K562 (cell line): ENCODE results near the gene EFCAB8. TPM values are rescaled to one million over a fixed set of nuclear protein-coding genes. Genes with fewer than 3 reads are reported as not detected.

Source experiments
- ATAC-seq: fragments of 200-7000 bp; cut with Tn5 transposase; 3 replicates; pipeline ENCODE4 v1.9.1; 2020; ENCODE audit warnings: moderate library complexity
- BruUV-seq: library from RNA; stranded (reverse); fragments of 400-500 nt; replicated peaks from 2 replicates; lab custom pipeline; 2021; lab: Mats Ljungman, UMichigan
- CTCF ChIA-PET: fragments of 300-600 bp; formaldehyde crosslinking; extraction: SDS; loops from one replicate; lab custom pipeline; 2021; ENCODE audit warnings: low intra/inter-chr PET ratio; lab: Yijun Ruan, JAX
- POLR2A ChIA-PET: fragments of 300-600, 350-650 bp; sonication (Branson Sonifier 250); formaldehyde crosslinking; extraction: SDS; loops from one replicate; lab custom pipeline; 2021; ENCODE audit warnings: antibody characterized with exemption, inconsistent platforms; lab: Yijun Ruan, JAX
- DNase-seq, 4 experiments: peaks; one replicate each; pipeline versions ENCODE4 v3.0.0 to v3.0.0-alpha.2; 2011 to 2018; ENCODE audit warnings: low spot score in 3 of 4, mixed read lengths in 3 of 4; ENCODE audit errors: extremely low read depth in 1 of 4
- FAIRE-seq: peaks from 2 replicates; lab custom pipeline; 2011; peaks lifted over from hg19 to GRCh38; lab: Jason Lieb, UNC
- H2AFZ ChIP-seq: 2 replicates; pipeline ENCODE4 v1.6.0; 2011; ENCODE audit warnings: low read depth, low read length, control low read depth, inconsistent platforms
- H3K27ac ChIP-seq: fragments of 200-600 bp; 3 replicates; pipeline ENCODE4 v1.8.0; 2011; ENCODE audit warnings: low read depth, mild to moderate bottlenecking, control low read depth, inconsistent platforms, low read length, moderate library complexity, mixed read lengths; ENCODE audit errors: extremely low read depth
- H3K27me3 ChIP-seq, 2 experiments: fragments of 300-600 bp in 1 of 2; 2 replicates in 1 of 2; 3 replicates in 1 of 2; pipeline versions ENCODE4 v1.6.0 to v1.8.0; 2011; ENCODE audit warnings: inconsistent platforms in 2 of 2, low read length in 2 of 2, mild to moderate bottlenecking in 1 of 2, mixed read lengths in 1 of 2, moderate library complexity in 1 of 2; ENCODE audit not compliant: control insufficient read depth in 2 of 2, insufficient read depth in 2 of 2
- H3K36me3 ChIP-seq: fragments of 300-600 bp; 3 replicates; pipeline ENCODE4 v1.8.0; 2011; ENCODE audit warnings: mild to moderate bottlenecking, low read length, inconsistent platforms; ENCODE audit not compliant: control insufficient read depth, insufficient read depth
- H3K4me1 ChIP-seq, 2 experiments: fragments of 200-600 bp in 1 of 2; replicated peaks in 1 of 2; 2 replicates in 1 of 2; 3 replicates in 1 of 2; pipeline versions ENCODE4 v1.5.1 to v1.8.0; 2011; ENCODE audit warnings: inconsistent platforms in 2 of 2, low read length in 2 of 2, mild to moderate bottlenecking in 1 of 2, mixed read lengths in 1 of 2, moderate library complexity in 1 of 2; ENCODE audit not compliant: control insufficient read depth in 2 of 2, insufficient read depth in 2 of 2
- H3K4me2 ChIP-seq: 2 replicates; pipeline ENCODE4 v1.6.1; 2011; ENCODE audit warnings: low read length, control low read depth, inconsistent platforms, mixed read lengths; ENCODE audit not compliant: insufficient read depth
- H3K4me3 ChIP-seq: fragments of 200-600 bp; sonication (generic), shearing (Covaris generic); 2 replicates; pipeline ENCODE4 v1.5.1; 2016; ENCODE audit warnings: control low read depth, inconsistent platforms
- H3K79me2 ChIP-seq: fragments of 200-600 bp; 3 replicates; pipeline ENCODE4 v1.8.0; 2011; ENCODE audit warnings: low read length, inconsistent platforms; ENCODE audit not compliant: control insufficient read depth, insufficient read depth
- H3K9ac ChIP-seq, 2 experiments: 2 replicates each; pipeline versions ENCODE4 v1.6.0 to v1.6.1; 2011; ENCODE audit warnings: low read depth in 2 of 2, low read length in 2 of 2, control low read depth in 1 of 2, inconsistent platforms in 1 of 2, mild to moderate bottlenecking in 1 of 2, mixed read lengths in 1 of 2; ENCODE audit not compliant: insufficient read depth in 1 of 2
- H3K9me1 ChIP-seq: one replicate; pipeline ENCODE4 v1.6.0; 2011; ENCODE audit warnings: inconsistent platforms, mild to moderate bottlenecking, low read length, moderate library complexity; ENCODE audit not compliant: control insufficient read depth, insufficient read depth
- H3K9me3 ChIP-seq: replicated peaks from 2 replicates; pipeline ENCODE4 v1.5.1; 2011; ENCODE audit warnings: low read depth, low read length, inconsistent platforms; ENCODE audit not compliant: control insufficient read depth, insufficient read depth
- H4K20me1 ChIP-seq: replicated peaks from 2 replicates; pipeline ENCODE4 v1.6.1; 2011; ENCODE audit warnings: low read length, inconsistent platforms, mixed read lengths; ENCODE audit not compliant: control insufficient read depth, insufficient read depth
- MIER1 ChIP-seq: fragments of 450-650 bp; IDR thresholded peaks from 2 replicates; pipeline ENCODE4 v1.6.1; 2016; ENCODE audit warnings: antibody characterized with exemption, mild to moderate bottlenecking, low read depth
- SLC30A9 ChIP-seq: fragments of 250-450 bp; sonication (Bioruptor Pico); IDR thresholded peaks from 2 replicates; pipeline ENCODE4 v1.8.0; 2022; ENCODE audit warnings: mild to moderate bottlenecking, moderate library complexity
- ZBTB1 ChIP-seq: sonication (generic); formaldehyde crosslinking; IDR thresholded peaks from 2 replicates; pipeline ENCODE4 v1.8.1; 2023; ENCODE audit warnings: missing genetic modification reagents, low read depth, mild to moderate bottlenecking, borderline replicate concordance
- WGBS: fragments of 100-300 bp; shearing (Covaris generic); methylation state at CpG from one replicate; pipeline ENCODE4 v1.1.6; 2016; ENCODE audit warnings: low coverage, mixed read lengths; ENCODE audit not compliant: insufficient coverage; ENCODE audit errors: missing lambda C conversion rate; 5-methylcytosine and 5-hydroxymethylcytosine counted together
- in situ Hi-C: fragments of 300-500 bp; cut with MboI; formaldehyde crosslinking; loops from 4 replicates; pipeline ENCODE4 v1.15.0; 2018; ENCODE audit warnings: inconsistent platforms, mixed read lengths
- intact Hi-C: fragments of 100-400 bp; cut with micrococcal nuclease; formaldehyde crosslinking; loops from 2 replicates; pipeline ENCODE4 v1.14.2; 2022
- polyA plus RNA-seq, 8 experiments: library from polyadenylated mRNA; depleted of rRNA in 4 of 8; stranded (reverse) in 5 of 8; unstranded in 3 of 8; fragments of >200 nt; fragmentation: Nextera tagmentation in 2 of 8; fragmentation: Illumina TruSeq in 1 of 8; extraction: Ambion mirVana in 2 of 8; extraction: Trizol in 1 of 8; gene quantifications; 2 replicates each; pipeline versions ENCODE4 v1.2.1 to v1.2.3, GENCODE V29; 2011 to 2014; ENCODE audit warnings: inconsistent platforms in 1 of 8, missing spikeins in 1 of 8
- total RNA-seq, 7 experiments: library from RNA; depleted of rRNA in 6 of 7; stranded (reverse); fragments of >200 nt in 6 of 7; fragmentation: Illumina TruSeq in 2 of 7; extraction: Trizol in 2 of 7; gene quantifications; 2 replicates each; pipeline versions ENCODE4 v1.2.1 to v1.2.3, GENCODE V29; 2011 to 2021; ENCODE audit warnings: low replicate concordance in 1 of 7
- TF ChIP-seq, protein P1 (sequence below), 3 experiments: IDR thresholded peaks in 2 of 3; conservative IDR thresholded peaks in 1 of 3; 2 replicates each; pipeline ENCODE4 v1.5.1; 2011 to 2012; ENCODE audit warnings: low read length in 3 of 3, mild to moderate bottlenecking in 3 of 3, control low read depth in 2 of 3, improper control_type of control experiment in 1 of 3, inconsistent platforms in 1 of 3, low read depth in 1 of 3, mixed read lengths in 1 of 3, moderate library complexity in 1 of 3; ENCODE audit not compliant: insufficient read depth in 2 of 3
- TF ChIP-seq, protein P2 (sequence below): sonication (generic); formaldehyde crosslinking; IDR thresholded peaks from 2 replicates; pipeline ENCODE4 v1.9.0; 2022; ENCODE audit warnings: mild to moderate bottlenecking, missing genetic modification reagents
- TF ChIP-seq, protein P3 (sequence below): fragments of 450-650 bp; formaldehyde crosslinking; IDR thresholded peaks from 2 replicates; pipeline ENCODE4 v1.4.0; 2020; ENCODE audit warnings: mild to moderate bottlenecking, moderate library complexity

Gene EFCAB8
- total and polyA plus RNA-seq, 9 of the 15 experiments (the other 6 are each of a cell fraction or from before 2014, with no cell fraction given) = 0.03 to 0.18 (median 0.11) TPM; not detected in 6

DNA sequence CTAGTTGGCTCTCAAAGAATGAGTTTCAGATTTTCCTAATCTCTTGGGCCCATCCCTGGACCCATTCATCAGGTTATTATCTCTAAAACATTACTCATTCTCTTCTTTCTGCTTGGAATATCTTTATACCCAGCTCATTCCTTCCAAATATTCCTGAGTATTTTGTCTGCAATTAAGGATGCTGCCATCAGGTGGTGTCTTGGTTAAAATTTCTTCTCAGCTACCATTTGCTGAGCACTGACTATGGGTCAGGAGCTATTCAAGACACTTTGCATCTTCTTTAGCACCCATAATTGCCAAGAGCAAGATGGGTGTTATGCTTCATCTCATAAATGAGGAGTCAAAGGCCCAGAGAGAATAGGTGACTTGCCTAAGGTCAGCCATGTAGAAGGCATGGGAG lies 137.1 kb downstream of the EFCAB8 start:
- no peaks in the 10 kb centered on the region; a peak in 1 of 5 replicates for H3K4me1 ChIP-seq
- H4K20me1 ChIP-seq = no peaks in the 10 kb centered on the region
- H3K9me1 ChIP-seq = no peaks in the 10 kb centered on the region
- no peak overlapping the region for H3K4me2 ChIP-seq
- TF ChIP-seq ZBTB1 (CRISPR knock-in tag) = no peak
- TF ChIP-seq, protein P1, sequence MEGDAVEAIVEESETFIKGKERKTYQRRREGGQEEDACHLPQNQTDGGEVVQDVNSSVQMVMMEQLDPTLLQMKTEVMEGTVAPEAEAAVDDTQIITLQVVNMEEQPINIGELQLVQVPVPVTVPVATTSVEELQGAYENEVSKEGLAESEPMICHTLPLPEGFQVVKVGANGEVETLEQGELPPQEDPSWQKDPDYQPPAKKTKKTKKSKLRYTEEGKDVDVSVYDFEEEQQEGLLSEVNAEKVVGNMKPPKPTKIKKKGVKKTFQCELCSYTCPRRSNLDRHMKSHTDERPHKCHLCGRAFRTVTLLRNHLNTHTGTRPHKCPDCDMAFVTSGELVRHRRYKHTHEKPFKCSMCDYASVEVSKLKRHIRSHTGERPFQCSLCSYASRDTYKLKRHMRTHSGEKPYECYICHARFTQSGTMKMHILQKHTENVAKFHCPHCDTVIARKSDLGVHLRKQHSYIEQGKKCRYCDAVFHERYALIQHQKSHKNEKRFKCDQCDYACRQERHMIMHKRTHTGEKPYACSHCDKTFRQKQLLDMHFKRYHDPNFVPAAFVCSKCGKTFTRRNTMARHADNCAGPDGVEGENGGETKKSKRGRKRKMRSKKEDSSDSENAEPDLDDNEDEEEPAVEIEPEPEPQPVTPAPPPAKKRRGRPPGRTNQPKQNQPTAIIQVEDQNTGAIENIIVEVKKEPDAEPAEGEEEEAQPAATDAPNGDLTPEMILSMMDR (IDR thresholded peaks at IDR 0.05 in 2 of 3, conservative IDR thresholded peaks at IDR 0.05 in 1 of 3; ENCODE audit: insufficient read depth in 2 of 3, low read depth in 1 of 3, low read length in 3 of 3) = peak in 2 of 3 experiments; percentile 7 to 41; a peak in 3 of 6 replicates
- in situ Hi-C loops = no loop called here
- no peaks in the 10 kb centered on the region for H3K36me3 ChIP-seq
- no peak overlapping the region for H3K27ac ChIP-seq
- ATAC-seq (no peak), DNase-seq (peak in 2 of 4 experiments; percentile 30 to 32), FAIRE-seq (no peak)
- H3K27me3 ChIP-seq = peaks cover 3 to 11% of the 10 kb centered on the region in 2 experiments; a peak in 1 of 5 replicates
- H3K79me2 ChIP-seq = no peaks in the 10 kb centered on the region
- ChIA-PET CTCF (no interaction called here), POLR2A (interaction anchor here (0.9 to 1.4 kb wide), 4 partner anchors 10 to 39 kb away, joined by 3 to 5 read pairs (median 3); no protein-coding TSS in a partner anchor)
- H3K4me3 ChIP-seq = no peak overlapping the region
- no peak overlapping the region for H3K9ac ChIP-seq
- no peak overlapping the region for H2AFZ ChIP-seq
- BruUV-seq = no TSS peak
- intact Hi-C loops = no loop called here
- no peaks in the 10 kb centered on the region for H3K9me3 ChIP-seq

DNA sequence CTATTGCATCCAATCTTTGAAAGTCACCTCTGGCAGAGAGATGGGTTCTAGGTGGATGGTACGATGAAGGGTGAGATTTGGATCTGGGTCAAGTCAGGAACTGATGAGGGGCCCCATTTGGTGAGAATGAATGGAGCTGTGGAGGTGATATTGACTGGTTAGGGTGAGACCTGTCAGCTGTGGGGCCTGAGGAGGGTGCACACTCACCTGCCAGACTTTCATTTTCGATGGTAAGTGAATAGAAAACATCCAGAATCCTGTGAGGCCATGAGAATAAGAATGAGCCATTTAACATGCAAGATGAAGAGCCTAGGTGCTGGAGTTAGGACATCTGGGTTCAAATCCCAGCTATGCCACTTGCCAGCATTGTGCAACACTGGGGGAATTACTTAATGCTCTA lies 138.7 kb downstream of the EFCAB8 start:
- H3K4me1 ChIP-seq = no peaks in the 10 kb centered on the region; a peak in 1 of 5 replicates
- no peaks in the 10 kb centered on the region for H3K79me2 ChIP-seq
- ChIA-PET CTCF (no interaction called here), POLR2A (no interaction called here)
- H3K4me2 ChIP-seq = no peak overlapping the region
- 0% methylated on average over 2 of the region's 2 CpGs for WGBS
- in situ Hi-C loops (no loop called here), intact Hi-C loops (no loop called here)
- no peaks in the 10 kb centered on the region for H3K9me1 ChIP-seq
- H2AFZ ChIP-seq = no peak overlapping the region
- DNase-seq (no peak), ATAC-seq (no peak), FAIRE-seq (no peak)
- no peak overlapping the region for H3K27ac ChIP-seq
- BruUV-seq = no TSS peak
- H3K27me3 ChIP-seq = peaks cover 5 to 19% of the 10 kb centered on the region in 2 experiments; a peak in 2 of 5 replicates
- H3K9ac ChIP-seq = no peak overlapping the region
- no peaks in the 10 kb centered on the region for H3K9me3 ChIP-seq
- H3K4me3 ChIP-seq = no peak overlapping the region
- no peaks in the 10 kb centered on the region for H3K36me3 ChIP-seq
- no peaks in the 10 kb centered on the region for H4K20me1 ChIP-seq
- TF ChIP-seq MIER1 = no peak
- TF ChIP-seq, protein P2, sequence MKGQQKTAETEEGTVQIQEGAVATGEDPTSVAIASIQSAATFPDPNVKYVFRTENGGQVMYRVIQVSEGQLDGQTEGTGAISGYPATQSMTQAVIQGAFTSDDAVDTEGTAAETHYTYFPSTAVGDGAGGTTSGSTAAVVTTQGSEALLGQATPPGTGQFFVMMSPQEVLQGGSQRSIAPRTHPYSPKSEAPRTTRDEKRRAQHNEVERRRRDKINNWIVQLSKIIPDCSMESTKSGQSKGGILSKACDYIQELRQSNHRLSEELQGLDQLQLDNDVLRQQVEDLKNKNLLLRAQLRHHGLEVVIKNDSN (CRISPR knock-in tag) = no peak
- TF ChIP-seq SLC30A9 (CRISPR knock-in tag) = no peak
- TF ChIP-seq, protein P3, sequence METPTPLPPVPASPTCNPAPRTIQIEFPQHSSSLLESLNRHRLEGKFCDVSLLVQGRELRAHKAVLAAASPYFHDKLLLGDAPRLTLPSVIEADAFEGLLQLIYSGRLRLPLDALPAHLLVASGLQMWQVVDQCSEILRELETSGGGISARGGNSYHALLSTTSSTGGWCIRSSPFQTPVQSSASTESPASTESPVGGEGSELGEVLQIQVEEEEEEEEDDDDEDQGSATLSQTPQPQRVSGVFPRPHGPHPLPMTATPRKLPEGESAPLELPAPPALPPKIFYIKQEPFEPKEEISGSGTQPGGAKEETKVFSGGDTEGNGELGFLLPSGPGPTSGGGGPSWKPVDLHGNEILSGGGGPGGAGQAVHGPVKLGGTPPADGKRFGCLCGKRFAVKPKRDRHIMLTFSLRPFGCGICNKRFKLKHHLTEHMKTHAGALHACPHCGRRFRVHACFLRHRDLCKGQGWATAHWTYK = no peak
